Neural cell (in vitro differentiated cells): ENCODE data around the gene HIP1R.

ENCODE experiments used
- RAD21 ChIP-seq: fragments of 450-650 bp; conservative IDR thresholded peaks from 2 replicates; pipeline ENCODE4 v1.6.1; 2014; ENCODE audit warnings: antibody characterized with exemption, mild to moderate bottlenecking, moderate library complexity
- TF ChIP-seq, protein P1 (sequence below): fragments of 450-650 bp; IDR thresholded peaks from 2 replicates; pipeline ENCODE4 v1.5.1; 2014; ENCODE audit warnings: antibody characterized with exemption, mild to moderate bottlenecking, moderate library complexity; ENCODE audit not compliant: poor library complexity, severe bottlenecking

GRCh38 chr12:122811777-122812176 is 23.5 kb upstream of the HIP1R start:
- TF ChIP-seq, protein P1, sequence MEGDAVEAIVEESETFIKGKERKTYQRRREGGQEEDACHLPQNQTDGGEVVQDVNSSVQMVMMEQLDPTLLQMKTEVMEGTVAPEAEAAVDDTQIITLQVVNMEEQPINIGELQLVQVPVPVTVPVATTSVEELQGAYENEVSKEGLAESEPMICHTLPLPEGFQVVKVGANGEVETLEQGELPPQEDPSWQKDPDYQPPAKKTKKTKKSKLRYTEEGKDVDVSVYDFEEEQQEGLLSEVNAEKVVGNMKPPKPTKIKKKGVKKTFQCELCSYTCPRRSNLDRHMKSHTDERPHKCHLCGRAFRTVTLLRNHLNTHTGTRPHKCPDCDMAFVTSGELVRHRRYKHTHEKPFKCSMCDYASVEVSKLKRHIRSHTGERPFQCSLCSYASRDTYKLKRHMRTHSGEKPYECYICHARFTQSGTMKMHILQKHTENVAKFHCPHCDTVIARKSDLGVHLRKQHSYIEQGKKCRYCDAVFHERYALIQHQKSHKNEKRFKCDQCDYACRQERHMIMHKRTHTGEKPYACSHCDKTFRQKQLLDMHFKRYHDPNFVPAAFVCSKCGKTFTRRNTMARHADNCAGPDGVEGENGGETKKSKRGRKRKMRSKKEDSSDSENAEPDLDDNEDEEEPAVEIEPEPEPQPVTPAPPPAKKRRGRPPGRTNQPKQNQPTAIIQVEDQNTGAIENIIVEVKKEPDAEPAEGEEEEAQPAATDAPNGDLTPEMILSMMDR, result no peak
- TF ChIP-seq RAD21, result no peak
